GM12891 (cell line): ENCODE results near the gene NPHP1.
"Not testable (repeated sequence)": the region's sequence is repeated elsewhere in the genome, so short reads cannot be mapped to it uniquely, and the experiment has no call there.

Source experiments
- POLR2A ChIP-seq: IDR thresholded peaks from 2 replicates; pipeline ENCODE4 v1.6.1; 2011; ENCODE audit warnings: low read depth, low read length, control low read depth
- POLR2AphosphoS5 ChIP-seq: IDR thresholded peaks from 2 replicates; pipeline ENCODE4 v1.6.1; 2011; ENCODE audit warnings: low read depth, low read length, control low read depth
- POU2F2 ChIP-seq: IDR thresholded peaks from 2 replicates; pipeline ENCODE4 v1.6.1; 2011; ENCODE audit warnings: low read depth, mild to moderate bottlenecking, control low read depth, low read length, moderate library complexity
- SPI1 ChIP-seq: IDR thresholded peaks from 2 replicates; pipeline ENCODE4 v1.6.1; 2011; ENCODE audit warnings: low read depth, low read length, control low read depth
- TAF1 ChIP-seq: IDR thresholded peaks from 2 replicates; pipeline ENCODE4 v1.6.1; 2011; ENCODE audit warnings: low read depth, low read length, control low read depth

GRCh38 chr2:110248081-110248795, 43.4 kb upstream of the NPHP1 start:
- not testable (repeated sequence) for TF ChIP-seq POLR2A, POLR2AphosphoS5, TAF1, POU2F2, SPI1
